Activated naive CD8-positive, alpha-beta T cell treated with anti-CD3 and anti-CD28 coated beads, Interleukin-2, amount 50 U/mL, for 24 hours (primary cell): Measurements from ENCODE around the gene HOXC12.

Experiments
- ATAC-seq: fragments of 150-1000 bp; cut with Tn5 transposase; one replicate; pipeline ENCODE4 v1.10.0; 2021
- DNase-seq: peaks from one replicate; pipeline ENCODE4 v3.0.0; 2021
- H3K27ac Mint-ChIP-seq: one replicate; pipeline ENCODE4 v1.8.0; 2021; ENCODE audit warnings: mild to moderate bottlenecking, mixed read lengths
- H3K27me3 Mint-ChIP-seq: one replicate; pipeline ENCODE4 v1.8.0; 2021; ENCODE audit warnings: mixed read lengths
- H3K36me3 Mint-ChIP-seq: one replicate; pipeline ENCODE4 v1.8.0; 2021; ENCODE audit warnings: low read depth, mixed read lengths
- H3K4me1 Mint-ChIP-seq: one replicate; pipeline ENCODE4 v1.8.0; 2021; ENCODE audit warnings: mixed read lengths
- H3K4me3 Mint-ChIP-seq: one replicate; pipeline ENCODE4 v1.8.0; 2021; ENCODE audit warnings: mild to moderate bottlenecking, moderate library complexity, mixed read lengths
- H3K9me3 Mint-ChIP-seq: one replicate; pipeline ENCODE4 v1.8.0; 2021; ENCODE audit warnings: mixed read lengths

Gene HOXC12

GRCh38 chr12:53954694-53955035 lies at the start of gene HOXC12:
HOXC12 (plus strand) TSS chr12:53954903; CDS start chr12:53954930, 27 bp downstream.
- Mint-ChIP-seq H3K4me1 (peaks cover 9% of the 10 kb centered on the region), H3K4me3 (no peak within 1 kb of the TSS), H3K27me3 (peaks cover 86% of the 10 kb centered on the region), H3K36me3 (no peaks in the 10 kb centered on the region), H3K27ac (no peak within 1 kb of the TSS), H3K9me3 (no peaks in the 10 kb centered on the region)
- DNase-seq (no peak), ATAC-seq (no peak)

- Mint-ChIP-seq H3K4me3 (no peak overlapping the region), H3K4me1 (no peaks in the 10 kb centered on the region), H3K27ac (no peak overlapping the region), H3K9me3 (no peaks in the 10 kb centered on the region), H3K27me3 (peaks cover 32% of the 10 kb centered on the region), H3K36me3 (no peaks in the 10 kb centered on the region)
- ATAC-seq (no peak), DNase-seq (no peak)
These were observed 47.6 kb upstream of the HOXC12 start for GRCh38 chr12:53907103-53907502.

- no peaks in the 10 kb centered on the region for H3K4me1 Mint-ChIP-seq
- H3K27ac Mint-ChIP-seq: no peak overlapping the region
- ATAC-seq (no peak), DNase-seq (no peak)
- H3K36me3 Mint-ChIP-seq: no peaks in the 10 kb centered on the region
- H3K4me3 Mint-ChIP-seq: no peak overlapping the region
- H3K9me3 Mint-ChIP-seq: no peaks in the 10 kb centered on the region
- H3K27me3 Mint-ChIP-seq: peaks cover 65% of the 10 kb centered on the region
These were observed 37.7 kb upstream of the HOXC12 start for GRCh38 chr12:53916788-53917655.

GRCh38 chr12:53924521-53925405 lies 29.9 kb upstream of the HOXC12 start:
- Mint-ChIP-seq H3K27me3 (peaks cover 92% of the 10 kb centered on the region), H3K36me3 (peaks cover 3% of the 10 kb centered on the region), H3K9me3 (peaks cover 5% of the 10 kb centered on the region), H3K4me3 (no peak overlapping the region), H3K4me1 (peaks cover 3% of the 10 kb centered on the region), H3K27ac (no peak overlapping the region)
- no peak for ATAC-seq
- DNase-seq: no peak

GRCh38 chr12:53927220-53928029 lies 27.3 kb upstream of the HOXC12 start:
- no peak for DNase-seq
- Mint-ChIP-seq H3K4me1 (peaks cover 3% of the 10 kb centered on the region), H3K4me3 (no peak overlapping the region), H3K27ac (no peak overlapping the region), H3K36me3 (peaks cover 3% of the 10 kb centered on the region), H3K9me3 (peaks cover 5% of the 10 kb centered on the region), H3K27me3 (peaks cover 91% of the 10 kb centered on the region)
- no peak for ATAC-seq

GRCh38 chr12:53928054-53928835 lies 26.5 kb upstream of the HOXC12 start:
- peaks cover 90% of the 10 kb centered on the region for H3K27me3 Mint-ChIP-seq
- peak overlapping the region; percentile 8 for H3K4me3 Mint-ChIP-seq

GRCh38 chr12:53929527-53929926 lies 25.2 kb upstream of the HOXC12 start:
- no peak for DNase-seq
- ATAC-seq: no peak
- H3K9me3 Mint-ChIP-seq: peaks cover 5% of the 10 kb centered on the region
- H3K4me3 Mint-ChIP-seq: no peak overlapping the region
- peaks cover 3% of the 10 kb centered on the region for H3K4me1 Mint-ChIP-seq
- H3K36me3 Mint-ChIP-seq: peaks cover 3% of the 10 kb centered on the region
- peaks cover 92% of the 10 kb centered on the region for H3K27me3 Mint-ChIP-seq
- no peak overlapping the region for H3K27ac Mint-ChIP-seq

More at GRCh38 chr12:53928054-53928835, 26.5 kb upstream of the HOXC12 start:
- H3K4me1 Mint-ChIP-seq: peaks cover 3% of the 10 kb centered on the region
- no peak overlapping the region for H3K27ac Mint-ChIP-seq
- no peak for DNase-seq
- H3K36me3 Mint-ChIP-seq: peaks cover 3% of the 10 kb centered on the region
- peaks cover 5% of the 10 kb centered on the region for H3K9me3 Mint-ChIP-seq
- no peak for ATAC-seq

GRCh38 chr12:53930591-53931255 lies 24.0 kb upstream of the HOXC12 start:
- DNase-seq (no peak), ATAC-seq (no peak)
- Mint-ChIP-seq H3K36me3 (peaks cover 3% of the 10 kb centered on the region), H3K9me3 (peaks cover 5% of the 10 kb centered on the region), H3K27me3 (peaks cover 92% of the 10 kb centered on the region), H3K4me1 (peaks cover 8% of the 10 kb centered on the region), H3K27ac (no peak overlapping the region), H3K4me3 (no peak overlapping the region)

- no peak overlapping the region for H3K27ac Mint-ChIP-seq
- H3K4me1 Mint-ChIP-seq: peaks cover 10% of the 10 kb centered on the region
- ATAC-seq (no peak), DNase-seq (no peak)
- peaks cover 5% of the 10 kb centered on the region for H3K9me3 Mint-ChIP-seq
- H3K36me3 Mint-ChIP-seq: peaks cover 3% of the 10 kb centered on the region
- H3K27me3 Mint-ChIP-seq: peaks cover 91% of the 10 kb centered on the region
- H3K4me3 Mint-ChIP-seq: no peak overlapping the region
These were observed 22.7 kb upstream of the HOXC12 start for GRCh38 chr12:53931844-53932581.

GRCh38 chr12:53932915-53933314 lies 21.8 kb upstream of the HOXC12 start:
- Mint-ChIP-seq H3K27me3 (peaks cover 93% of the 10 kb centered on the region), H3K4me3 (no peak overlapping the region), H3K4me1 (peaks cover 8% of the 10 kb centered on the region), H3K27ac (no peak overlapping the region), H3K9me3 (peaks cover 5% of the 10 kb centered on the region), H3K36me3 (peaks cover 3% of the 10 kb centered on the region)
- ATAC-seq (no peak), DNase-seq (no peak)

- H3K36me3 Mint-ChIP-seq: no peaks in the 10 kb centered on the region
- peak overlapping the region; percentile 17 for H3K4me3 Mint-ChIP-seq
- peaks cover 89% of the 10 kb centered on the region for H3K27me3 Mint-ChIP-seq
- H3K27ac Mint-ChIP-seq: no peak overlapping the region
- peaks cover 7% of the 10 kb centered on the region for H3K4me1 Mint-ChIP-seq
- no peaks in the 10 kb centered on the region for H3K9me3 Mint-ChIP-seq
- DNase-seq (no peak), ATAC-seq (no peak)
These were observed 19.0 kb upstream of the HOXC12 start for GRCh38 chr12:53935383-53936341.

- Mint-ChIP-seq H3K4me1 (peaks cover 7% of the 10 kb centered on the region), H3K36me3 (no peaks in the 10 kb centered on the region), H3K9me3 (no peaks in the 10 kb centered on the region), H3K27me3 (peaks cover 89% of the 10 kb centered on the region), H3K4me3 (no peak overlapping the region), H3K27ac (no peak overlapping the region)
- DNase-seq: no peak
- no peak for ATAC-seq
These were observed 17.6 kb upstream of the HOXC12 start for GRCh38 chr12:53937099-53937498.
